Suprapubic skin (tissue), 4 donors: ENCODE results near the gene LCTL.

ENCODE experiments used
- POLR2A ChIP-seq, 2 donors: fragments of 450-650 bp; IDR thresholded peaks; one replicate each; pipeline ENCODE4 v1.6.1; 2017; ENCODE audit warnings: antibody characterized with exemption in 2 of 2, mild to moderate bottlenecking in 2 of 2, moderate library complexity in 2 of 2
- POLR2AphosphoS5 ChIP-seq, 3 donors: sonication (generic); formaldehyde crosslinking; IDR thresholded peaks; one replicate each; pipeline ENCODE4 v1.6.1; 2017; ENCODE audit warnings: antibody characterized with exemption in 3 of 3
- TF ChIP-seq, protein P1 (sequence below), 2 donors: fragments of 200-600 bp in 1 of 2; fragments of 450-650 bp in 1 of 2; sonication (generic) in 1 of 2; IDR thresholded peaks; one replicate each; pipeline ENCODE4 v1.5.1; 2016 to 2019; ENCODE audit warnings: antibody characterized with exemption in 2 of 2, mild to moderate bottlenecking in 1 of 2, moderate library complexity in 1 of 2

DNA sequence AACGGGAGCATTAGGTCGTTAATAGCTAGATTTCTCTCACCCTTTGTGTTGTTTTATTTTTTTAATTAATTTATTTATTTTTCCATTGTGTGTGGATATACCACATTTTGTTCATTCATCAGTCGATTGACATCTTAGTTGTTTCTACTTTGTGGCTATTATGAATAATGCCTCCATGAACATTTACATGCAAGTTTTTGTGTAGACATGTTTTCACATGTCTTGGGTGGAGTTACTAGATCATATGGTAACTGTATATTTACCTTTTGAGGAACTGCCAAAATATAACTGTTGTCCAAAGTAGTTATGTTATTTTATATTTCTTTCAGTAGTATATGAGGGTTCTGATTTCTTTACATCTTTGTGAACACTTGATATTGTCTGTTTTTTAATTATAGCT, 41.9 kb downstream of the LCTL start:
- TF ChIP-seq, protein P1, sequence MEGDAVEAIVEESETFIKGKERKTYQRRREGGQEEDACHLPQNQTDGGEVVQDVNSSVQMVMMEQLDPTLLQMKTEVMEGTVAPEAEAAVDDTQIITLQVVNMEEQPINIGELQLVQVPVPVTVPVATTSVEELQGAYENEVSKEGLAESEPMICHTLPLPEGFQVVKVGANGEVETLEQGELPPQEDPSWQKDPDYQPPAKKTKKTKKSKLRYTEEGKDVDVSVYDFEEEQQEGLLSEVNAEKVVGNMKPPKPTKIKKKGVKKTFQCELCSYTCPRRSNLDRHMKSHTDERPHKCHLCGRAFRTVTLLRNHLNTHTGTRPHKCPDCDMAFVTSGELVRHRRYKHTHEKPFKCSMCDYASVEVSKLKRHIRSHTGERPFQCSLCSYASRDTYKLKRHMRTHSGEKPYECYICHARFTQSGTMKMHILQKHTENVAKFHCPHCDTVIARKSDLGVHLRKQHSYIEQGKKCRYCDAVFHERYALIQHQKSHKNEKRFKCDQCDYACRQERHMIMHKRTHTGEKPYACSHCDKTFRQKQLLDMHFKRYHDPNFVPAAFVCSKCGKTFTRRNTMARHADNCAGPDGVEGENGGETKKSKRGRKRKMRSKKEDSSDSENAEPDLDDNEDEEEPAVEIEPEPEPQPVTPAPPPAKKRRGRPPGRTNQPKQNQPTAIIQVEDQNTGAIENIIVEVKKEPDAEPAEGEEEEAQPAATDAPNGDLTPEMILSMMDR (IDR thresholded peaks at IDR 0.05), result no peak
- no peak for TF ChIP-seq POLR2AphosphoS5 (IDR thresholded peaks at IDR 0.05)
- no peak for TF ChIP-seq POLR2A (IDR thresholded peaks at IDR 0.05)
